HG03060 (cell line): Measurements from ENCODE around the gene PCLO.
A peak's percentile ranks its signal among the peaks of the same experiment; 100 is the strongest.

Source experiments
- ATAC-seq: cut with Tn5 transposase; IDR thresholded peaks from one replicate; pipeline ENCODE4 v1.9.1; 2021; ENCODE audit warnings: low read depth, moderate number of reproducible peaks; ENCODE audit not compliant: unreplicated experiment

PCLO gene

GRCh38 chr7:83162402-83163256 is at the start of gene PCLO:
Gene PCLO, minus strand, starts transcription at chr7:83162884. Its CDS starts 292 bp downstream, at chr7:83162592.
- peak; percentile 47 for ATAC-seq

GRCh38 chr7:83211685-83212084 is 49.0 kb upstream of the PCLO start:
- no peak for ATAC-seq

- ATAC-seq, result no peak
Observed at GRCh38 chr7:83210479-83210878, 47.8 kb upstream of the PCLO start.

- ATAC-seq, result no peak
Observed at GRCh38 chr7:83204715-83205114, 42.0 kb upstream of the PCLO start.

- ATAC-seq, result no peak
Observed at GRCh38 chr7:83201355-83201754, 38.7 kb upstream of the PCLO start.

- no peak for ATAC-seq
Observed at GRCh38 chr7:83190659-83191389, 28.1 kb upstream of the PCLO start.

- no peak for ATAC-seq
Observed at GRCh38 chr7:83178796-83179195, 16.1 kb upstream of the PCLO start.

- ATAC-seq, result no peak
Observed at GRCh38 chr7:83178066-83178465, 15.4 kb upstream of the PCLO start.

- no peak for ATAC-seq
Observed at GRCh38 chr7:83173664-83174063, 11.0 kb upstream of the PCLO start.

- no peak for ATAC-seq
Observed at GRCh38 chr7:83166781-83167180, 4.1 kb upstream of the PCLO start.

GRCh38 chr7:83161899-83162401 is 734 bp downstream of the PCLO start:
- ATAC-seq, result no peak

- no peak for ATAC-seq
Observed at GRCh38 chr7:83161186-83161585, 1.5 kb downstream of the PCLO start.

GRCh38 chr7:83159731-83160130 is 3.0 kb downstream of the PCLO start:
- ATAC-seq, result no peak

- ATAC-seq, result no peak
Observed at GRCh38 chr7:83156006-83156405, 6.7 kb downstream of the PCLO start.

GRCh38 chr7:83155407-83155806 is 7.3 kb downstream of the PCLO start:
- no peak for ATAC-seq

- ATAC-seq, result no peak
Observed at GRCh38 chr7:83153419-83153818, 9.3 kb downstream of the PCLO start.

GRCh38 chr7:83150310-83150709 is 12.4 kb downstream of the PCLO start:
- no peak for ATAC-seq

- no peak for ATAC-seq
Observed at GRCh38 chr7:83149466-83149865, 13.2 kb downstream of the PCLO start.

GRCh38 chr7:83148776-83149175 is 13.9 kb downstream of the PCLO start:
- no peak for ATAC-seq

- no peak for ATAC-seq
Observed at GRCh38 chr7:83143107-83143506, 19.6 kb downstream of the PCLO start.

GRCh38 chr7:83142365-83142764 is 20.3 kb downstream of the PCLO start:
- no peak for ATAC-seq

GRCh38 chr7:83141927-83142326 is 20.8 kb downstream of the PCLO start:
- no peak for ATAC-seq
